ENCODE measurements around the gene WFS1. TPM values are rescaled to one million over a fixed set of nuclear protein-coding genes. Genes with fewer than 3 reads are reported as not detected.

Gene WFS1
- total and polyA plus RNA-seq, 8 donors = 10.2 to 28.7 (median 14.6) TPM

DNA sequence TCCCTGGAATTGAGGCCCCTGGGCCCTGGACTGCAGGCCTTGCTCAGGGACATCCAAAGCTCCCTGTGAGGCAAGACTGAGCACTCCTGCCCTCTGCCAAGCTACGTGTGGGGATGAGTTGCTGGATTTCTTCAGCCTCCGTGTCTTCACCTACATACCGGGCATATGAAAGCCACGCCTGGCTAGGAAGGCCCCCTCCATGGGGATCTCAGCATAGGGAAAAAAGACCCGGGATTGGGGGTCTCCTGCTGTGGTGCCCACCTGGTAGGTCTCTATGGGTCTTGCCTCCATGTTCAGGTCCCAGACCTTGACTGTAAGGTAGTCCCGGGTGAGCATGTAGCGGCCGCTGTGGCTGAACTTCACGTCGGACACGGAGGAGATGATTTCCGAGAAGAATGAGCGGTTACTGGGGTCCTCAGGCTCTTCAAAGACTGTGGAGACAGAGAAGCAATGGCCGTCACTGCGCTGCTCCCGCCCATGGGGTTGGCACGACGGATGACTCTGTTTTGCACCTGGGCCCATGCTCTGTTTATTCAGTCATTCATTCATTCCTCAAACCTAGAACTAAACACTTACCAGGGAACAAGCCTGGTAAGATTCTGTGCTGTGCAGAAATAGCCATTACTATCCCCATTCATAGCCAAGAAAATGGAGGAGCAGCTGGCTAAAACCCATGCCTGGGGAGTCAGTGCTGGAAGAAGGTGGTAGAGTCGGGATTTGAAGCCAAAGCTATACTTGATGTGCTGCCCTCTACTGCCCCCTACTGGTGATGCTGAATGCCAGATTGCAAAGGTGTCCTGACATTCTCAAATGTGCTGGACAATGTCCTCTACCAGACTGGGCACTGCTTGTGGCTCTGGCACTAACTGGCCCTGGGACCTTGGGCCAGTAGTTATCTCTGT lies 63.9 kb downstream of the WFS1 start:
- no peak overlapping the region for H3K27ac ChIP-seq
- H3K4me3 ChIP-seq = no peak overlapping the region
- peak in 1 of 6 donors; percentile 27 for DNase-seq
- intact Hi-C loops (cut with DNase I) = loop anchor here in 1 of 3 donors (5.0 kb wide), 1 partner anchor 214 kb away; no protein-coding TSS in a partner anchor
- H3K36me3 ChIP-seq = no peaks in the 10 kb centered on the region
- no peak for ATAC-seq
- H3K4me1 ChIP-seq = peaks cover 0 to 4% (median 0%) of the 10 kb centered on the region in 3 donors
- TF ChIP-seq, protein P1, sequence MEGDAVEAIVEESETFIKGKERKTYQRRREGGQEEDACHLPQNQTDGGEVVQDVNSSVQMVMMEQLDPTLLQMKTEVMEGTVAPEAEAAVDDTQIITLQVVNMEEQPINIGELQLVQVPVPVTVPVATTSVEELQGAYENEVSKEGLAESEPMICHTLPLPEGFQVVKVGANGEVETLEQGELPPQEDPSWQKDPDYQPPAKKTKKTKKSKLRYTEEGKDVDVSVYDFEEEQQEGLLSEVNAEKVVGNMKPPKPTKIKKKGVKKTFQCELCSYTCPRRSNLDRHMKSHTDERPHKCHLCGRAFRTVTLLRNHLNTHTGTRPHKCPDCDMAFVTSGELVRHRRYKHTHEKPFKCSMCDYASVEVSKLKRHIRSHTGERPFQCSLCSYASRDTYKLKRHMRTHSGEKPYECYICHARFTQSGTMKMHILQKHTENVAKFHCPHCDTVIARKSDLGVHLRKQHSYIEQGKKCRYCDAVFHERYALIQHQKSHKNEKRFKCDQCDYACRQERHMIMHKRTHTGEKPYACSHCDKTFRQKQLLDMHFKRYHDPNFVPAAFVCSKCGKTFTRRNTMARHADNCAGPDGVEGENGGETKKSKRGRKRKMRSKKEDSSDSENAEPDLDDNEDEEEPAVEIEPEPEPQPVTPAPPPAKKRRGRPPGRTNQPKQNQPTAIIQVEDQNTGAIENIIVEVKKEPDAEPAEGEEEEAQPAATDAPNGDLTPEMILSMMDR (IDR thresholded peaks at IDR 0.05) = peak in 1 of 4 donors; percentile 33
- H3K9me3 ChIP-seq = no peaks in the 10 kb centered on the region
- no peaks in the 10 kb centered on the region for H3K27me3 ChIP-seq
- WGBS, 2 donors = 80 to 84% methylated on average over 19 of the region's 19 CpGs
- no peak for FAIRE-seq

DNA sequence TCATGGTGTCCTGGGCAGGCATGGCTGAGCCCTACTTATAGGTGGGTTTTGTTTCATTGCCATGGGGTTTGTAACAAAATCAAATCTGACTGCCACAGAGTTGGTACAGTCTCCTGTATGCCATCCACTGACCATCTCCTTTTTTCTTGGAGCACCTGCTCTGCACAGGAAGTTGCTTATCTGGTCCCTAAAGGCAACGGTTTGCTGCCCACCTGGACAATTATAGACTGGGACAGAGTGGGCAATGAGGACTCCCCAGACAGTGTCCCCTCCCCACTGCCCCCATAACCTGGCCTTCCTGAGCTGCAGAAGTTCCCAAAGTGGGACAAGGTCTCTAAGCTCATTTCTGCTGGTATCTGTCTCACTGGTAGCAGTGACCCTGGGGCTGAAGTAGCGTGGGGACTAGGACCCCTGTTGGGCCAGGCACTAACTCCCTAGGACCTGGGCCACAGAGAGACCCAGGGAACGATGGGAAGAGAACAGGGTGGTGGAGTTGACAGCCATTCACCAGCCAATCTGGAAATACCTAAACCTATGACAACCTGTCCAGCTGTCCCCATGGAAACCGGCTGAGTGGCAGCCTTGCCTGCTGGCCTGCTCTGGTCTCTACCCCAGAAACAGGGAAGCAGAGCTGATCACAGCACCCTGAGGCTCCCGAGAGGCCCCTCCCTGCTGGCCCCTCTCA lies 64.7 kb downstream of the WFS1 start:
- FAIRE-seq = no peak
- no peak overlapping the region for H3K4me3 ChIP-seq
- H3K36me3 ChIP-seq = no peaks in the 10 kb centered on the region
- intact Hi-C loops (cut with DNase I) = loop anchor here in 1 of 3 donors (5.0 kb wide), 1 partner anchor 213 kb away; no protein-coding TSS in a partner anchor
- no peak overlapping the region for H3K27ac ChIP-seq
- peak in 1 of 6 donors; percentile 45 for DNase-seq
- peaks cover 0 to 4% (median 0%) of the 10 kb centered on the region in 3 donors for H3K4me1 ChIP-seq
- TF ChIP-seq, protein P1 (IDR thresholded peaks at IDR 0.05) = peak in 1 of 4 donors; percentile 2
- no peak for ATAC-seq
- 41 to 53% methylated on average over 5 of the region's 5 CpGs for WGBS, 2 donors
- H3K27me3 ChIP-seq = no peaks in the 10 kb centered on the region
- no peaks in the 10 kb centered on the region for H3K9me3 ChIP-seq

DNA sequence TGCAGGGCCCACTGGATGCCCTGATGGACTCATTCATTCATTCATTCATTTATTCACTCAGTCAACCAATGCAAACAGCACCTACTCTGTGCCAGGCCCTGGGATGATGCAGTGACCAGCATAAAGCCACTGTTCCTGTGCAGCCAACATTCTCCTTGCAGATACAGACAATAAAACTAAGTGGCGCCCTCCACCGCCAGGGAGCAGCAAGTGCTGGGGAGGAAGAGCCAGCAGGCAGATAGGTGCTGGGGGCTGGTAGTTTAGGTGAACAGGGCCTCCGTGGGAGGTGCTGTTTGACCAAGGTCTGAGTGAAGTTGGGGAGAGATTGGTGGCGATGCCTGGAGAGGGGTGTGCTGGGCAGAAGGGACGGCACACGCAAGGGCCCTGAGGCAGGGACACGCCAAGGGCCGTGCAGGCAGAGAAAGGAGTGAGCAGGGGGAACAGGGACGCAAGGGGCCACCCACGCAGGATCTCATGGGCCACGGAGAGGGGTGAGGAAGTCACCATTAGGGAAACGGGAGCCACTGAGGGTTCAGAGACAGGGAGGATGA lies 65.5 kb downstream of the WFS1 start:
- H3K4me1 ChIP-seq = peaks cover 0 to 4% (median 0%) of the 10 kb centered on the region in 3 donors
- 50 to 66% methylated on average over 12 of the region's 12 CpGs for WGBS, 2 donors
- FAIRE-seq = no peak
- TF ChIP-seq, protein P1 (IDR thresholded peaks at IDR 0.05) = no peak
- H3K27ac ChIP-seq = no peak overlapping the region
- no peaks in the 10 kb centered on the region for H3K36me3 ChIP-seq
- no peak for ATAC-seq
- H3K9me3 ChIP-seq = no peaks in the 10 kb centered on the region
- no peaks in the 10 kb centered on the region for H3K27me3 ChIP-seq
- intact Hi-C loops (cut with DNase I) = no loop called here
- no peak overlapping the region for H3K4me3 ChIP-seq
- DNase-seq = peak in 1 of 6 donors; percentile 27

DNA sequence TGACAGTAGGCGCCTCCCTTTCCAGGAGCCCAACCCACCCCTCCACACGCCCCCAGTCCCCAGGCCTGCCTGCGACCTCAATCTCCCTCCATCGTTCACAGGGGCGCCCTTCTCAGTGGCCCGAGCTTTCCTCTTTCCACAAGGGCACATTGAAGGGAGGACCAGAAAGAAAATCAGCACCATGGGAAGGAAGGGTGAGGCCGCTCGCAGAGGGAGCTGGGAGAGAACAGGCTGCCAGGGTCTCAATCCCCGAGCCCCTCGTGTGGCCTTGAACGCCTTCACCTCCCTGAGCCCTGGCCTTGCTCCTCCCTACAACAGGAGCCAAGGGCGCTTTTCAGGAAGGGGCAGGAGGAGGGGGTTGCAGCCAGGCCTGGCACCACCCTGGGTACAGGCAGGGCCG lies 66.5 kb downstream of the WFS1 start:
- peaks cover 0 to 4% (median 0%) of the 10 kb centered on the region in 3 donors for H3K4me1 ChIP-seq
- H3K27ac ChIP-seq = no peak overlapping the region
- no peaks in the 10 kb centered on the region for H3K9me3 ChIP-seq
- intact Hi-C loops (cut with DNase I) = no loop called here
- TF ChIP-seq, protein P1 (IDR thresholded peaks at IDR 0.05) = no peak
- WGBS, 2 donors = 64 to 76% methylated on average over 13 of the region's 13 CpGs
- H3K27me3 ChIP-seq = no peaks in the 10 kb centered on the region
- DNase-seq (peak in 1 of 6 donors; percentile 34), ATAC-seq (no peak), FAIRE-seq (no peak)
- no peaks in the 10 kb centered on the region for H3K36me3 ChIP-seq
- H3K4me3 ChIP-seq = no peak overlapping the region

Measured in pancreas (tissue), 10 donors.